ENCODE measurements around the gene SECTM1. TPM values are rescaled to one million over a fixed set of nuclear protein-coding genes. Genes with fewer than 3 reads are reported as not detected.
"Not testable (repeated sequence)": the region's sequence is repeated elsewhere in the genome, so short reads cannot be mapped to it uniquely, and the experiment has no call there.

Gene SECTM1
- 4.3 TPM for total RNA-seq
- long read RNA-seq, partial matches to known transcripts = 4 of 5 reads
- long read RNA-seq, other reads (novel, unspliced or antisense) = 0 of 5 reads

DNA sequence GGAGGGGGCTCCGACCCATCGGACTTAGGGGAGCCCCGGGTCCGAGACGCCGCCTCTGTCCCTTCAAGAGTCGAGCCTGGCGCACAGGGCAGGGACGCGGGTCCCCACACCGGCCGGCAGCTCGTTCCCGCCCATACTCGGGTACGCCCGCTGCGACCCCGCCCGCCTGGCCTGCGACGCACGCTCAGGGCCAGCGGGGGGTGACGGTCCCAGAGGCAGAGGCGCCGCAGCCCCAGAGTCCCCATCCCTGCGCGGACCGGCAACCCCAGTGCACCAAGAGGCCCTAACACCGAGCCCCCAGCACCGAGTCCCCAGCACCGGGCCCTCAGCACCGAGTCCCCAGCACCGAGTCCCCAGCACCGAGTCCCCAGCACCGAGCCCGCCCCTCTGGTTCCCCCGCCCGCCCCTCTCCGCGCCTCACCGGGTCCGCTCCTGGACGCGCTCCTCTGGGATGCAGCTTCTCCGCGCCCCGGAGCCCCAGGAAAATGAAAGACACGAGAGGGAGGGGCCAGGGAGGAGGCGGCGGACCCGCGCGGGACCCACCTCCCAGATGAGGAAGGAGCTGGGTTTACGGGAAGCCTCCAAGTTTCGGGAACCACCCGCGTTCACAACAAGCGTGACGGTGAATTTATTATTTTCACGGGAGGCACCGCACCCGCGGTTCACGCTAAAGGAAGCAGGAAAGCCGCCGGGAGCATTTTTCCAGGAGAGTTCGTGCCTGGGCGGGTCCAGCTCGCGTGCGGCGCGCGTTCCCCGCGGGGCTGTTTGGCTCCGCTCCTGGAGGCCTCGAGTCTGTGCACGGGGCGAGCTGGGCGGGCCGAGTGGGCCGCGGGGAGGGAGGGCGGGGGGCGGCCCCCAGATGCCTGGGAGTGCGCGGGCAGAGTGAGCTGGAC, at the start of gene SECTM1:
Gene SECTM1 (minus strand): TSS at position 488 of the 893 bp plus-strand sequence. CDS start 6,526 bp downstream, outside the sequence.
- peak; percentile 55 for ATAC-seq (ENCODE audit: poor library complexity)

DNA sequence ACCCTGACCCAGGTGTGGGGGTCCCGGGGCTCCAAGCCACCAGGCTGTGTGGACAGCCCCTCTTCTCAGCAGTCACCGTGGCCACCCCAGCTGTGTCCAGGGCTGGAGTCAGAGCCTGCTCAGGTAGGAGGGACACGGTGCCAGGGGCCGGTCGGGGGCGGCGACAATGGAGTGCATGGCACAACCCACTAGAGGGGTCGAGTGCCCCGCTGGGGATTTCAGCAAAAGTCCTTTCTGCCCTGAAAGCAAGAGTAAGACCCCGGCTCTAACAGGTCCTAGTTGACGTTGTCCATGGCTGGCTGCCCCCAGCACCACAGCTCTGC, 49.3 kb upstream of the SECTM1 start:
- peak; percentile 41 for DNase-seq
- no peak for ATAC-seq (ENCODE audit: poor library complexity)
- intact Hi-C loops (cut with DNase I) = no loop called here

More for the DNA sequence above, at the start of gene SECTM1:
- intact Hi-C loops (cut with DNase I) = no loop called here
- DNase-seq = peak; percentile 83

DNA sequence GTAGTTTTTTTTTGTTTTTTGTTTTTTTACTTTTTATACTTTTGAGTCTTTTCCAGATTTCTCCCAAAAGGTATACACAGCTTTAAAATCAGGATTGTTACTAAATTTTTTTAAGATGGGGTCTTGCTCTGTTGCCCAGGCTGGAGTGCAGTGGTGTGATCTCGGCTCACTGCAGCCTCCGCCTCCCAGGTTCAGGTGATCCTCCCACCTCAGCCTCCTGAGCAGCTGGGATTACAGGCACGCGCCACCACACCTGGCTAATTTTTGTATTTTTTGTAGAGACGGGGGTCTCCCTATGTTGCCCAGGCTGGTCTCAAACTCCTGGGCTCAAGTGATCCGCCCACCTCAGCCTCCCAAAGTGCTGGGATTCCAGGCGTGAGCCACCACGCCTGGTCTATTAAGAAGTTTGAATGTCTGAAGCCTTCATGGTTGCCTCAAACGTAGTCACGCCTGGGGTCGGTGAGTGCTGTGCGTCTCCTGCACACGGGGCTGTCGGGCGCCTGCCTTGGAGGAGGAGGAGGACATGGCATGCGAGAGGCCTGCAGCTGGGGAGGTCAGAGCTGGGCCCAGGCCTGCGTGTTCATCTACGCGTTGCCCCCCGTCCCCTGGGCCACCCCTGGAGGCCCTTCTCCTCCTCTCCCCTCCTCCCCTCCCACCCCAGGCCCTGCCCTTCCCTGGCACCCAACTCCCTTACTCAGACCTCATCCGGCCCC, 48.8 kb upstream of the SECTM1 start:
- peak; percentile 27 for DNase-seq
- ATAC-seq (ENCODE audit: poor library complexity); intact Hi-C loops (cut with DNase I): not testable (repeated sequence)

DNA sequence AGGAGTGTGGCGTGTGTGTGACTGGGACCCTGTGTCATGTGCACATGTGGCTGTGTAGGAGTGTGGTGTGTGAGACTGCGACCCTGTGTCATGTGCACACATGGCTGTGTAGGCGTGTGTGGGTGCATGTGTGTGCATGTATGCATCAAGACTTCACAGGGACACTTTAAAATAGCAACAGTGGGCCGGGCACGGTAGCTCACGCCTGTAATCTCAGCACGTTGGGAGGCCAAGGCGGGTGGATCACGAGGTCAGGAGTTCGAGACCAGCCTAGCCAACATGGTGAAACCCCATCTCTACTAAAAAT, 48.1 kb upstream of the SECTM1 start:
- ATAC-seq (ENCODE audit: poor library complexity); intact Hi-C loops (cut with DNase I); DNase-seq: not testable (repeated sequence)

DNA sequence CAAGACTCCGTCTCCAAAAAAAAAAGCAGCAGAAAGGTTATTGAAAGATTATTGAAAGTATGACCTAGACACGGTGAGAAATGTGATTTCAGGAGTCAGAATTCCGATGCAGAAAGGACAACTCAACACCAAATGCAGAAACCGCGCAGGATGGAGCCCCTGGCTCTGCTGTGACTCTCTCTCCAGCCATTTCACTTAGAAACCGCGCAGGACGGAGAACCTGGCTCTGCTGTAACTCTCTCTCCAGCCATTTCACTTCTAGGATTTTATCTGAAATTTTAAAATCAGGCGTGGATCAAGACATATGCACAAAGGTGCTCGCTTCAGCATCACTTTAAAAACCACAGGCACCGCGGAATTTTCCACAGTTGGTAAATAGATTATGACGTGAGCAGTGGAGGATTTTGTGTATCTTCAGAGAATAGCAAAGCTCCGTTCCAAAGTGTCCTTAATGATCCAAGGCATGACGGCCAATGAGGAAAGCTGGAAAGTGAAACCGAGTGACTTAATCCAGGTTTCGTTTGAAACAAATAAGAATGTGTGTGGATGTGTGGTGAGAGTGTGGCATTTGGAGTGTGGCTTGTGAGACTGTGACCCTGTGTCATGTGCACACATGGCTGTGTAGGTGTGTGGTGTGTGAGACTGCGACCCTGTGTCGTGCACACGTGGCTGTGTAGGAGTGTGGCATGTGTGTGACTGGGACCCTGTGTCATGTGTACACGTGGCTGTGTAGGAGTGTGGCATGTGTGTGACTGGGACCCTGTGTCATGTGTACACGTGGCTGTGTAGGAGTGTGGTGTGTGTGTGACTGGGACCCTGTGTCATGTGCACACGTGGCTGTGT, 47.5 kb upstream of the SECTM1 start:
- ATAC-seq (ENCODE audit: poor library complexity) = no peak
- DNase-seq = peak; percentile 33
- intact Hi-C loops (cut with DNase I) = no loop called here

DNA sequence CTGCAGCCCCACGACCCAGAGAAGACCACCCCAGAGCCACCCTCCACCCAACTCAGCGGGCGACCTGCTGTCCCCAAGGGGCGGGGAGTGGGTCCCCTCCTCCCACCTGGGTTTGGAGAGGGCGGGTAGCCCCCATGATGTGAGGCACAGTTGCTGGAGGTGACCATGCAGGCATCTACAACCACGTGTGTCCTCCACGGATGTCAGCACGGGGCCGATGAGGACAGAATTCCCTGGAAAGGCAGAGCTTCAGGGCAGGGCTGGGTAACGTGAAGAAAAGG, 45.1 kb upstream of the SECTM1 start:
- peak; percentile 21 for DNase-seq
- intact Hi-C loops (cut with DNase I) = no loop called here
- no peak for ATAC-seq (ENCODE audit: poor library complexity)

DNA sequence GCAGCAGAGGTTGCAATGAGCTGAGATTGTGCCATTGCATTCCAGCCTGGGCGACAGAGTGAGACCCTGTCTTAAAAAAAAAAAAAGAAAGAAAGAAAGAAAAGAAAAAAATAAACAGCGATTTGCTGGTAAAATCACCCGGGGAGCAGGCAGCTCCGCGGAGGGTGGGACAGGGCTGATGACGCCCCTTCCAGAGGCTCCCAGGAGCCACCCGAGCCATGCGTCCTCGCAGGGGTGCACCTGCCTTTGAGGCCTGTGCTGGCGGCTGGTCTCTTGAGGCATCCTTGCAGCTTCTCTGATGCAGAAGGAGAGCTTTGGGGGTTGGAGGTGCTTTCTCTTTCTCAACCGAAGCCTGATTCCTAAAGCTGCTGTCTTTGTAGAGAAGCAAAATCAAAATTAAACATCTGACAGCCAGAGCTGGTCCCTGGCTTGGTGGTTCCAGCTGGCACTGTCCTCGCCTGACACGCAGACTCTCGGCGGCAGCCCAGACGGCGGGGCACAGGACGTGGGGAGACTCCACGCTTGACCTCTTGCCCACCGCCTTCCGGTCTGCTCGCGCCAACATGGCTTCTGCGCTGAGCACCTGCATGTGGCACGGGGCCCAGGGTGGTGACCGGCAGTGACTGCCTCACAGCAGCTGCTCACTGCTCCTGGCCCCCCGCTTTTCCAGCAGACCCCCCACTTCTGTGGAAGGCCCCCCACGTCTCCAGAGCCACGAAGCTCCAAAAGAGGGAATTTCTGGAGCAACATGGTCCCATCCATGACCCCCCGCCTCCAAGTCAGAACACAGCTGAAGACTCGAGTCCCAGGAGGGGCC, 44.6 kb upstream of the SECTM1 start:
- no peak for ATAC-seq (ENCODE audit: poor library complexity)

DNA sequence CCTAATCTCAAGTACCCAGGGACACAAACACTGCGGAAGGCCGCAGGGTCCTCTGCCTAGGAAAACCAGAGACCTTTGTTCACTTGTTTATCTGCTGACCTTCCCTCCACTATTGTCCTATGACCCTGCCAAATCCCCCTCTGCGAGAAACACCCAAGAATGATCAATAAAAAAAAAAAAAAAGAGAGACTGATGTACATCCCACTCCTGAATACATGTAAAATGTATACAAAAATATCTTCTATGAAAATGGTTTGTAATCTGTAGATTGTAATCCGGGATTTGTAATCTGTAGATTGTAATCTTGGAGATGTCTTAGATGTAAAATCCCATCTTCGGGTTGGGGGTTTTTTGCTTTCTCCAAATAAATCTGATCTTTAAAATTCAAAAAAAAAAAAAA, 43.7 kb upstream of the SECTM1 start:
- intact Hi-C loops (cut with DNase I); DNase-seq; ATAC-seq (ENCODE audit: poor library complexity): not testable (repeated sequence)

More for the DNA sequence above, 44.6 kb upstream of the SECTM1 start:
- peak; percentile 32 for DNase-seq
- intact Hi-C loops (cut with DNase I) = no loop called here

DNA sequence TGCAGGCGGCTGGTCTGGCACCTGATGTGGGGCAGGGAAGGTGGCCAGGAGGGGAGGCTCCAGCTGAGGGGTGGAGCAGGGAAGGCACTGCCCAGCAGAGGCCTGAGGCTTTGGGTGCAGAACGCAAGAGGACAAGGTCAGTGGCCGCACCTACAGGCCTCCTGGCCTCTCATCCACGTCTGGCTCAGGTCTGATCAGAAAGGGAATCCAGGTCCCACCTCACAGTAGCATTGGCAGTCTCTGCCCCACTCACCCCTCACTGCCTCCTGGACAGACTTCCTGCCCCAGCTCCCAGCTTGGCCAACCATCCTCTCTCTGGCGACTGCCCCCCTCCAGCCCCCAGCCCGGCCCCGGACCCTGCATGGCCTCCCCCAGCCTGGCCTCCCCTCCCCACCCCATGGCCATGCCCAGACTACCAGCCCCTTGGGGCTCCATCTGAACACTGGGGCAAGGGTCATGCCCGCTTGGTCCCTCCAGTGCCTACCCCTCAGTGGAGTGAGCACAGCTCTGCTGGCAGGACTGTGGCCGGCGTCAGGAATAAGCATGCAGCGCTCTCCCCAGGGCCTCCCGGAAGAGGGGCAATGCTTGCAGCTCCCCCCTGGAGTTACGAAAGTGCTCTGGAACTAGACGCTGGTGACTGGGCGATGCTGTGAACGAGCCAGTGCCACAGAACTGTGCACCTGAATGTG, 42.6 kb upstream of the SECTM1 start:
- ATAC-seq (ENCODE audit: poor library complexity) = no peak
- no peak for DNase-seq
- intact Hi-C loops (cut with DNase I) = no loop called here

DNA sequence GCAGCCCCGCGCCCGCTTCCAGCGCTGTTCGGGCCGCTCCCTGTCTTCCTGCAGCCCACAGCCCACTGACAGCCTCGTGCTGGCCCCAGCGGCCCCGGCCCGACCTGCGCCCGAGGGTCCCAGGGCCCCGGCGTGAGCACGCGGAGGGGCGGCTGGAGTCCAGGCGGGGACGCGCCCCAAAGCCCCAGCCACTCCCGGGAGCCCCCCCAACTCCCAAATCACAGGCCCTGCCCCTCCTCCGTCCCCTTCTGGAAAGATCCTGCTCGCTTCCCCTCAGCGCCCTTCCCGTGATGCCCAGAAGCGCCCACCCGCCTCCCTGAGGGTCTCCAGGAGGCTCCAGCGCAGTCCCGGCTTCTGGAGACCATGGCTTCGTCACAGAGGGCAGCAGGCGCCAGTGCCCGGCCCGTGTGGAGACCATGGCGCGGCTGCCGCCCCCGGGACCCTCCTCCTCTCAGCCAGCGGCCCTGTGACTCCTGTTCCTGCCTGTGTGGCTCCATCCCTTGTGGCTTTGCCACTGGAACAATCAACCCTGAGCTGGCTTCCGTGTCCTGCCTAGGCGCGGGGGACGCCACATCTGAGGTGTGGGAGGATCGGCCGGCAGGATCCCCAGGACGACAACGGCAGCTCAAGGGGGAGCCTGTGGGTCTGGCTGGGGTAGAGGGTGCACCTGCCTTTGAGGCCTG, 41.9 kb upstream of the SECTM1 start:
- ATAC-seq (ENCODE audit: poor library complexity) (no peak), DNase-seq (peak; percentile 35)
- intact Hi-C loops (cut with DNase I) = no loop called here

DNA sequence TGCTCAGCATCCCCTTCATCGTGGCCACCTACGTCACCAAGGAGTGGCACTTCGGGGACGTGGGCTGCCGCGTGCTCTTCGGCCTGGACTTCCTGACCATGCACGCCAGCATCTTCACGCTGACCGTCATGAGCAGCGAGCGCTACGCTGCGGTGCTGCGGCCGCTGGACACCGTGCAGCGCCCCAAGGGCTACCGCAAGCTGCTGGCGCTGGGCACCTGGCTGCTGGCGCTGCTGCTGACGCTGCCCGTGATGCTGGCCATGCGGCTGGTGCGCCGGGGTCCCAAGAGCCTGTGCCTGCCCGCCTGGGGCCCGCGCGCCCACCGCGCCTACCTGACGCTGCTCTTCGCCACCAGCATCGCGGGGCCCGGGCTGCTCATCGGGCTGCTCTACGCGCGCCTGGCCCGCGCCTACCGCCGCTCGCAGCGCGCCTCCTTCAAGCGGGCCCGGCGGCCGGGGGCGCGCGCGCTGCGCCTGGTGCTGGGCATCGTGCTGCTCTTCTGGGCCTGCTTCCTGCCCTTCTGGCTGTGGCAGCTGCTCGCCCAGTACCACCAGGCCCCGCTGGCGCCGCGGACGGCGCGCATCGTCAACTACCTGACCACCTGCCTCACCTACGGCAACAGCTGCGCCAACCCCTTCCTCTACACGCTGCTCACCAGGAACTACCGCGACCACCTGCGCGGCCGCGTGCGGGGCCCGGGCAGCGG, 41.2 kb upstream of the SECTM1 start:
- no peak for ATAC-seq (ENCODE audit: poor library complexity)
- peak; percentile 26 for DNase-seq
- intact Hi-C loops (cut with DNase I) = no loop called here

DNA sequence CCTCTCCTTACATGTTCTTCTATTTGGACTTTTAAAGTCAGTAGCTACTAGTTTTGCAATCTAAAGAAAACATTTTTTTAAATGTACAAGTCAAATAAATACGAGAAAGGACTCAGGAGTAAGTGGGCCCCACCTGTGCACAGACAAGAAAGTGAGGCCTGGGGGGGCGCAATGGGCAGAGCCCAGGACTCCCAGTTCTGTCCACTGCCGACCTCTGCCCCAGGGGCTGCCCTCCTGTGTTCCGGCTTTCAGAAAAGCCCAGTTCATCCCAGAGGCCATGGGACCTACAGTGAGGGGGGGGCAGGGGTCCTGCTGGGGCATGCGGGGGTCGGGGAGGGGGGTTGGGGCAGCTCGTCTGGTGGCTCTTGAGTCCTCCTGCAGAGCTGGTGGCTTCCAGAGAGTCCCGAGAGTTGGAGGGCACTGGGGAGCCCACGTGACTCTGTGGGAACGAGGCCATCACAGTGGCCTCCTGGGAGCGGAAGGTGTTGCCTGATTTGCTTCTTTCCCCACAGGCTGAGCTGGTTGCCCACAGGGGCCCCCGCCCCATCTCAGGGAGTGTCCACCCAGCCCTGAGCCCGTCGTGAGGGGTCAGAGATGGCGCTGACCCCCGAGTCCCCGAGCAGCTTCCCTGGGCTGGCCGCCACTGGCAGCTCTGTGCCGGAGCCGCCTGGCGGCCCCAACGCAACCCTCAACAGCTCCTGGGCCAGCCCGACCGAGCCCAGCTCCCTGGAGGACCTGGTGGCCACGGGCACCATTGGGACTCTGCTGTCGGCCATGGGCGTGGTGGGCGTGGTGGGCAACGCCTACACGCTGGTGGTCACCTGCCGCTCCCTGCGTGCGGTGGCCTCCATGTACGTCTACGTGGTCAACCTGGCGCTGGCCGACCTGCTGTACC, 40.4 kb upstream of the SECTM1 start:
- intact Hi-C loops (cut with DNase I) = no loop called here
- DNase-seq = peak; percentile 24
- no peak for ATAC-seq (ENCODE audit: poor library complexity)

DNA sequence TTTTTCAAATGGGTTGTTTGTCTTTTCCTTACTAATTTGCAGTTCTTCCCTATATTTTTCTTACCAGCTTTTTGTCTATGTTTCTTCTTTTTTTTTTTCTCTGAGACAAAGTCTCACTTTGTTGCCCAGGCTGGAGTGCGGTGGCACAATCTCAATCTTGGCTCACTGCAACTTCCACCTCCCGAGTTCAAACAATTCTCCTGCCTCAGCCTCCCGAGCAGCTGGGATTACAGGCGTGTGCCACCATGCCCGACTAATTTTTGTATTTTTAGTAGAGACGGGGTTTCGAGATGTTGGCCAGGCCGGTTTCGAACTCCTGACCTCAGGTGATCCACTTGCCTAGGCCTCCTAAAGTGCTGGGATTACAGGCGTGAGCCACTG, 39.5 kb upstream of the SECTM1 start:
- ATAC-seq (ENCODE audit: poor library complexity); DNase-seq; intact Hi-C loops (cut with DNase I): not testable (repeated sequence)

DNA sequence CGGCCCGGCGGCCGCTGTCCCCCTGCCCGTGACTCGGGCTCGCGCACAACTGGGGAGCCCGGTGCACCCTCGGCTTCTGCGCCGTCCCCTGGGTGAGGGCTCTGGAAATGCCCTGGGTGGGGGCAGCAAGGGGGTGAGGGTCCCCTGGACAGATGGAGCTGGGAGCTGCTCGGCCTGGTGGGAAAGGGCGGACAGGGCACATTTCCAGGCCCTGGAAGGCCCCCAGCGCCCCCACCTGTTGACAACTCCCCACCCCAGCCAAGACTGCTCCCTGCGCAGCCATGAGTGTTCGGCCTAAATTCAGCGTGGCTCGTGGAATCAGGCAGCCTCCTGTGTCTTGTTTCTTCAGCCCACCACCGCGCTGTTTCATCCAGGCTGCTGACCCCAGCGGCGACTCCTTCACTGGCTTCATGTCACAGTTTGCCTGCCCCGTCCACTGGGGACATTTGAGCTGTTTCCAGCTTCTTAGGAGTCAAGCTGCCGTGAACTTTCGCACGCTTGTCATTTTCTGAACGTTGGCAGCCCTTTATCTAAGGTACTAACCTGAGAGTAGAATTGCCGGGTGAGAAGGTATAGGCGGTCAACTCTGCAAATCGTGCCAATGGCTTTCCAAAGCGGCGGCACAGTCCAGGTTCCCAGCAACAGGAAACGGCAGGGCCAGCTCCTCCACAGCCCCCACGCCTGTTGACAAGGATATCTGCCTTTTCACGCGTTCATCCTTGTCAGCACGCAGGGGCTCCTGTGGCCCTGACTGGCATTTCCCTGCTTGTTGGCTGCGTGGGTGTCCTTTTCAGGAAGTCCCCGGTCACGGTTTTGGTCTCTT, 38.9 kb upstream of the SECTM1 start:
- ATAC-seq (ENCODE audit: poor library complexity) (no peak), DNase-seq (peak; percentile 30)
- intact Hi-C loops (cut with DNase I) = no loop called here
